Kidney tubule cell (primary cell): ENCODE data around the gene NOX1.
"Not testable (repeated sequence)": the region's sequence is repeated elsewhere in the genome, so short reads cannot be mapped to it uniquely, and the experiment has no call there.

ENCODE experiments used
- DNase-seq: peaks from one replicate; pipeline ENCODE4 v3.0.0-alpha.2; 2018; ENCODE audit warnings: low spot score

NOX1 gene

GRCh38 chrX:100819534-100819836 lies 54.7 kb downstream of the NOX1 start:
- DNase-seq = no peak

- no peak for DNase-seq
Measured at GRCh38 chrX:100817340-100817739, 56.8 kb downstream of the NOX1 start.

- DNase-seq = no peak
Measured at GRCh38 chrX:100812216-100813158, 61.7 kb downstream of the NOX1 start.

GRCh38 chrX:100808265-100808664 lies 65.9 kb downstream of the NOX1 start:
- not testable (repeated sequence) for DNase-seq

- DNase-seq = no peak
Measured at GRCh38 chrX:100804780-100805179, 69.4 kb downstream of the NOX1 start.

- no peak for DNase-seq
Measured at GRCh38 chrX:100802843-100803242, 71.3 kb downstream of the NOX1 start.

GRCh38 chrX:100798484-100799214 lies 75.5 kb downstream of the NOX1 start:
- DNase-seq = no peak

GRCh38 chrX:100797359-100797758 lies 76.8 kb downstream of the NOX1 start:
- DNase-seq = no peak

GRCh38 chrX:100796371-100796770 lies 77.8 kb downstream of the NOX1 start:
- DNase-seq = not testable (repeated sequence)
